GM12878 (cell line): Measurements from ENCODE around the gene PRKCE. TPM values are rescaled to one million over a fixed set of nuclear protein-coding genes. Genes with fewer than 3 reads are reported as not detected.

Experiments
- ATAC-seq: fragments of 200-7000 bp; cut with Tn5 transposase; 3 replicates; pipeline ENCODE4 v1.9.1; 2020; ENCODE audit warnings: mild to moderate bottlenecking, moderate library complexity
- BruUV-seq: library from RNA; stranded (reverse); fragments of 400-500 nt; replicated peaks from 2 replicates; lab custom pipeline; 2021; lab: Mats Ljungman, UMichigan
- CTCF ChIA-PET: fragments of 300-600 bp; sonication (Branson Sonifier 250); formaldehyde crosslinking; extraction: SDS; loops from one replicate; lab custom pipeline; 2021; ENCODE audit warnings: inconsistent platforms; lab: Yijun Ruan, JAX
- POLR2A ChIA-PET: fragments of 350-600 bp; formaldehyde crosslinking; extraction: SDS; loops from one replicate; lab custom pipeline; 2021; ENCODE audit warnings: inconsistent platforms; lab: Charles Lee
- RAD21 ChIA-PET: fragments of 300-600 bp; sonication (Branson Sonifier 250); formaldehyde crosslinking; loops from one replicate; lab custom pipeline; 2023; ENCODE audit warnings: antibody characterized with exemption; ENCODE audit not compliant: unreplicated experiment; lab: Charles Lee
- SMC1A ChIA-PET: fragments of 300-600 bp; sonication (Branson Sonifier 250); formaldehyde crosslinking; loops from one replicate; lab custom pipeline; 2023; ENCODE audit not compliant: unreplicated experiment, uncharacterized antibody; lab: Charles Lee
- DNase-seq: peaks from one replicate; pipeline ENCODE4 v3.0.0-alpha.2; 2011; ENCODE audit warnings: low read depth, low spot score
- FAIRE-seq: peaks from 3 replicates; lab custom pipeline; 2011; peaks lifted over from hg19 to GRCh38; lab: Jason Lieb, UNC
- H2AFZ ChIP-seq: 2 replicates; pipeline ENCODE4 v1.6.0; 2011; ENCODE audit warnings: low read depth, low read length, control low read depth; ENCODE audit not compliant: control insufficient read depth
- H3K27ac ChIP-seq: 2 replicates; pipeline ENCODE4 v1.5.1; 2011; ENCODE audit warnings: control low read depth; ENCODE audit not compliant: control insufficient read depth, insufficient read depth
- H3K27me3 ChIP-seq, 2 experiments: replicated peaks in 1 of 2; 2 replicates each; pipeline versions ENCODE4 v1.6.0 to v1.6.1; 2011; ENCODE audit warnings: low read length in 1 of 2; ENCODE audit not compliant: control insufficient read depth in 2 of 2, insufficient read depth in 2 of 2
- H3K36me3 ChIP-seq, 2 experiments: 2 replicates each; pipeline ENCODE4 v1.5.1; 2011; ENCODE audit warnings: low read length in 1 of 2; ENCODE audit not compliant: control insufficient read depth in 2 of 2, insufficient read depth in 2 of 2
- H3K4me1 ChIP-seq: 2 replicates; pipeline ENCODE4 v1.6.1; 2011; ENCODE audit warnings: mild to moderate bottlenecking, low read length, moderate library complexity, mixed read lengths; ENCODE audit not compliant: control insufficient read depth, insufficient read depth
- H3K4me2 ChIP-seq: 2 replicates; pipeline ENCODE4 v1.6.0; 2011; ENCODE audit warnings: control low read depth; ENCODE audit not compliant: control insufficient read depth, insufficient read depth
- H3K4me3 ChIP-seq: fragments of 200-600 bp; sonication (generic); 2 replicates; pipeline ENCODE4 v1.5.1; 2016
- H3K79me2 ChIP-seq: 2 replicates; pipeline ENCODE4 v1.6.0; 2011; ENCODE audit warnings: low read length; ENCODE audit not compliant: control insufficient read depth, insufficient read depth
- H3K9ac ChIP-seq: 2 replicates; pipeline ENCODE4 v1.8.0; 2011; ENCODE audit warnings: low read length, control low read depth, mixed read lengths; ENCODE audit not compliant: control insufficient read depth, insufficient read depth
- H3K9me3 ChIP-seq: replicated peaks from 3 replicates; pipeline ENCODE4 v1.5.1; 2011; ENCODE audit warnings: mild to moderate bottlenecking, low read length; ENCODE audit not compliant: control insufficient read depth, insufficient read depth
- H4K20me1 ChIP-seq: 2 replicates; pipeline ENCODE4 v1.6.0; 2011; ENCODE audit not compliant: control insufficient read depth, insufficient read depth
- POU2F2 ChIP-seq: IDR thresholded peaks from 3 replicates; pipeline ENCODE4 v1.6.1; 2011; ENCODE audit warnings: low read depth, mild to moderate bottlenecking, low read length, borderline replicate concordance
- USF1 ChIP-seq: IDR thresholded peaks from 2 replicates; pipeline ENCODE4 v1.6.1; 2011; ENCODE audit warnings: borderline replicate concordance, low read depth, mild to moderate bottlenecking, moderate library complexity, mixed read lengths, low read length; ENCODE audit not compliant: insufficient read depth; ENCODE audit errors: extremely low read length
- WGBS: methylation state at CpG from one replicate; pipeline ENCODE4 v1.1.6; 2016; ENCODE audit warnings: low lambda C conversion rate; ENCODE audit not compliant: insufficient replicate concordance, insufficient coverage; ENCODE audit errors: missing lambda C conversion rate; 5-methylcytosine and 5-hydroxymethylcytosine counted together
- in situ Hi-C: fragments of 300-500 bp; cut with MboI; formaldehyde crosslinking; loops from 9 replicates; pipeline ENCODE4 v1.14.3; 2018; ENCODE audit warnings: mixed read lengths
- intact Hi-C: fragments of 100-400 bp; cut with micrococcal nuclease; formaldehyde crosslinking; loops from one replicate; pipeline ENCODE4 v1.14.2; 2022; ENCODE audit not compliant: unreplicated experiment
- polyA plus RNA-seq, 11 experiments: library from polyadenylated mRNA; depleted of rRNA in 4 of 11; unstranded in 6 of 11; stranded (reverse) in 5 of 11; fragments of >200 nt; fragmentation: Nextera tagmentation in 4 of 11; fragmentation: Illumina TruSeq in 1 of 11; extraction: Ambion mirVana in 4 of 11; extraction: Trizol in 1 of 11; gene quantifications; 1 replicate in 1 of 11; 2 replicates in 10 of 11; pipeline versions ENCODE4 v1.2.1 to v1.2.3, GENCODE V29; 2011 to 2016; ENCODE audit warnings: inconsistent platforms in 2 of 11, missing spikeins in 2 of 11, low read depth in 1 of 11
- total RNA-seq, 4 experiments: library from RNA; depleted of rRNA in 3 of 4; stranded (reverse); fragments of >200 nt in 3 of 4; fragmentation: Illumina TruSeq in 1 of 4; extraction: Trizol in 1 of 4; gene quantifications; 2 replicates each; pipeline versions ENCODE4 v1.2.1 to v1.2.3, GENCODE V29; 2013 to 2021
- TF ChIP-seq, protein P1 (sequence below): fragments of 450-650 bp; IDR thresholded peaks from 2 replicates; pipeline ENCODE4 v1.6.1; 2017; ENCODE audit warnings: mild to moderate bottlenecking, moderate library complexity

Gene PRKCE
- total and polyA plus RNA-seq, 10 of the 15 experiments (the other 5 are each of a cell fraction or from before 2014, with no cell fraction given): 2.6 to 28.2 (median 11.3) TPM

- WGBS: 0% methylated on average over 1 of the region's 1 CpG
- ChIA-PET POLR2A (interaction anchor here (0.6 kb wide), 1 partner anchor 17 kb away, joined by 3 read pairs; no protein-coding TSS in a partner anchor), SMC1A (interaction anchor here (1.8 kb wide), 1 partner anchor 10 kb away, joined by 7 read pairs; no protein-coding TSS in a partner anchor), RAD21 (interaction anchor here (0.9 kb wide), 1 partner anchor 20 kb away, joined by 3 read pairs; no protein-coding TSS in a partner anchor), CTCF (interaction anchor here (1.2 kb wide), 1 partner anchor 10 kb away, joined by 5 read pairs; no protein-coding TSS in a partner anchor)
- no peaks in the 10 kb centered on the region for H4K20me1 ChIP-seq
- H2AFZ ChIP-seq: no peak overlapping the region
- H3K4me3 ChIP-seq: no peak overlapping the region
- H3K9ac ChIP-seq: no peak overlapping the region
- H3K9me3 ChIP-seq: no peaks in the 10 kb centered on the region
- no peaks in the 10 kb centered on the region for H3K4me1 ChIP-seq
- H3K4me2 ChIP-seq: no peak overlapping the region
- FAIRE-seq: no peak
- ATAC-seq: no peak
- intact Hi-C loops: no loop called here
- H3K36me3 ChIP-seq: no peaks in the 10 kb centered on the region
- peaks cover 0 to 7% of the 10 kb centered on the region in 2 experiments; a peak in 1 of 4 replicates for H3K27me3 ChIP-seq
- no peak overlapping the region for H3K27ac ChIP-seq
- in situ Hi-C loops: loop anchor here (25.0 kb wide), 1 partner anchor 734 kb away; no protein-coding TSS in a partner anchor
- H3K79me2 ChIP-seq: no peaks in the 10 kb centered on the region
- DNase-seq: no peak
- no TSS peak for BruUV-seq
- TF ChIP-seq, protein P1, sequence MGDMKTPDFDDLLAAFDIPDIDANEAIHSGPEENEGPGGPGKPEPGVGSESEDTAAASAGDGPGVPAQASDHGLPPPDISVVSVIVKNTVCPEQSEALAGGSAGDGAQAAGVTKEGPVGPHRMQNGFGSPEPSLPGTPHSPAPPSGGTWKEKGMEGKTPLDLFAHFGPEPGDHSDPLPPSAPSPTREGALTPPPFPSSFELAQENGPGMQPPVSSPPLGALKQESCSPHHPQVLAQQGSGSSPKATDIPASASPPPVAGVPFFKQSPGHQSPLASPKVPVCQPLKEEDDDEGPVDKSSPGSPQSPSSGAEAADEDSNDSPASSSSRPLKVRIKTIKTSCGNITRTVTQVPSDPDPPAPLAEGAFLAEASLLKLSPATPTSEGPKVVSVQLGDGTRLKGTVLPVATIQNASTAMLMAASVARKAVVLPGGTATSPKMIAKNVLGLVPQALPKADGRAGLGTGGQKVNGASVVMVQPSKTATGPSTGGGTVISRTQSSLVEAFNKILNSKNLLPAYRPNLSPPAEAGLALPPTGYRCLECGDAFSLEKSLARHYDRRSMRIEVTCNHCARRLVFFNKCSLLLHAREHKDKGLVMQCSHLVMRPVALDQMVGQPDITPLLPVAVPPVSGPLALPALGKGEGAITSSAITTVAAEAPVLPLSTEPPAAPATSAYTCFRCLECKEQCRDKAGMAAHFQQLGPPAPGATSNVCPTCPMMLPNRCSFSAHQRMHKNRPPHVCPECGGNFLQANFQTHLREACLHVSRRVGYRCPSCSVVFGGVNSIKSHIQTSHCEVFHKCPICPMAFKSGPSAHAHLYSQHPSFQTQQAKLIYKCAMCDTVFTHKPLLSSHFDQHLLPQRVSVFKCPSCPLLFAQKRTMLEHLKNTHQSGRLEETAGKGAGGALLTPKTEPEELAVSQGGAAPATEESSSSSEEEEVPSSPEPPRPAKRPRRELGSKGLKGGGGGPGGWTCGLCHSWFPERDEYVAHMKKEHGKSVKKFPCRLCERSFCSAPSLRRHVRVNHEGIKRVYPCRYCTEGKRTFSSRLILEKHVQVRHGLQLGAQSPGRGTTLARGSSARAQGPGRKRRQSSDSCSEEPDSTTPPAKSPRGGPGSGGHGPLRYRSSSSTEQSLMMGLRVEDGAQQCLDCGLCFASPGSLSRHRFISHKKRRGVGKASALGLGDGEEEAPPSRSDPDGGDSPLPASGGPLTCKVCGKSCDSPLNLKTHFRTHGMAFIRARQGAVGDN: no peak
- TF ChIP-seq USF1 (no peak), POU2F2 (no peak)
Measured at GRCh38 chr2:45627911-45628310, 23.6 kb upstream of the PRKCE start.
